Fibroblast of the aortic adventitia (primary cell): ENCODE results near the gene SERPINA3. TPM values are rescaled to one million over a fixed set of nuclear protein-coding genes. Genes with fewer than 3 reads are reported as not detected.

Experiments
- DNase-seq: peaks from one replicate; pipeline ENCODE4 v3.0.0-alpha.2; 2010; ENCODE audit warnings: low read depth
- H3K4me3 ChIP-seq: 2 replicates; pipeline ENCODE4 v1.5.1; 2011; ENCODE audit warnings: low read depth, mild to moderate bottlenecking, control low read depth, low read length, moderate library complexity
- total RNA-seq: library from RNA; depleted of rRNA; stranded (reverse); fragments of >200 nt; gene quantifications from 2 replicates; pipeline ENCODE4 v1.2.3, GENCODE V29; 2012; ENCODE audit warnings: low replicate concordance
- TF ChIP-seq, protein P1 (sequence below): IDR thresholded peaks from 2 replicates; pipeline ENCODE4 v1.5.1; 2011; ENCODE audit warnings: mild to moderate bottlenecking, low read length, control low read depth, inconsistent platforms; ENCODE audit not compliant: insufficient read depth

SERPINA3 gene
- total RNA-seq = 5.3 and 13.6 TPM in 2 replicates

GRCh38 chr14:94612174-94612573, at the start of gene SERPINA3:
TSS of gene SERPINA3 (plus strand) at chr14:94612391. CDS start at chr14:94614442, 2,051 bp downstream.
- peak; percentile 50 for DNase-seq
- TF ChIP-seq, protein P1, sequence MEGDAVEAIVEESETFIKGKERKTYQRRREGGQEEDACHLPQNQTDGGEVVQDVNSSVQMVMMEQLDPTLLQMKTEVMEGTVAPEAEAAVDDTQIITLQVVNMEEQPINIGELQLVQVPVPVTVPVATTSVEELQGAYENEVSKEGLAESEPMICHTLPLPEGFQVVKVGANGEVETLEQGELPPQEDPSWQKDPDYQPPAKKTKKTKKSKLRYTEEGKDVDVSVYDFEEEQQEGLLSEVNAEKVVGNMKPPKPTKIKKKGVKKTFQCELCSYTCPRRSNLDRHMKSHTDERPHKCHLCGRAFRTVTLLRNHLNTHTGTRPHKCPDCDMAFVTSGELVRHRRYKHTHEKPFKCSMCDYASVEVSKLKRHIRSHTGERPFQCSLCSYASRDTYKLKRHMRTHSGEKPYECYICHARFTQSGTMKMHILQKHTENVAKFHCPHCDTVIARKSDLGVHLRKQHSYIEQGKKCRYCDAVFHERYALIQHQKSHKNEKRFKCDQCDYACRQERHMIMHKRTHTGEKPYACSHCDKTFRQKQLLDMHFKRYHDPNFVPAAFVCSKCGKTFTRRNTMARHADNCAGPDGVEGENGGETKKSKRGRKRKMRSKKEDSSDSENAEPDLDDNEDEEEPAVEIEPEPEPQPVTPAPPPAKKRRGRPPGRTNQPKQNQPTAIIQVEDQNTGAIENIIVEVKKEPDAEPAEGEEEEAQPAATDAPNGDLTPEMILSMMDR = no peak
- no peak within 1 kb of the TSS for H3K4me3 ChIP-seq

DNA sequence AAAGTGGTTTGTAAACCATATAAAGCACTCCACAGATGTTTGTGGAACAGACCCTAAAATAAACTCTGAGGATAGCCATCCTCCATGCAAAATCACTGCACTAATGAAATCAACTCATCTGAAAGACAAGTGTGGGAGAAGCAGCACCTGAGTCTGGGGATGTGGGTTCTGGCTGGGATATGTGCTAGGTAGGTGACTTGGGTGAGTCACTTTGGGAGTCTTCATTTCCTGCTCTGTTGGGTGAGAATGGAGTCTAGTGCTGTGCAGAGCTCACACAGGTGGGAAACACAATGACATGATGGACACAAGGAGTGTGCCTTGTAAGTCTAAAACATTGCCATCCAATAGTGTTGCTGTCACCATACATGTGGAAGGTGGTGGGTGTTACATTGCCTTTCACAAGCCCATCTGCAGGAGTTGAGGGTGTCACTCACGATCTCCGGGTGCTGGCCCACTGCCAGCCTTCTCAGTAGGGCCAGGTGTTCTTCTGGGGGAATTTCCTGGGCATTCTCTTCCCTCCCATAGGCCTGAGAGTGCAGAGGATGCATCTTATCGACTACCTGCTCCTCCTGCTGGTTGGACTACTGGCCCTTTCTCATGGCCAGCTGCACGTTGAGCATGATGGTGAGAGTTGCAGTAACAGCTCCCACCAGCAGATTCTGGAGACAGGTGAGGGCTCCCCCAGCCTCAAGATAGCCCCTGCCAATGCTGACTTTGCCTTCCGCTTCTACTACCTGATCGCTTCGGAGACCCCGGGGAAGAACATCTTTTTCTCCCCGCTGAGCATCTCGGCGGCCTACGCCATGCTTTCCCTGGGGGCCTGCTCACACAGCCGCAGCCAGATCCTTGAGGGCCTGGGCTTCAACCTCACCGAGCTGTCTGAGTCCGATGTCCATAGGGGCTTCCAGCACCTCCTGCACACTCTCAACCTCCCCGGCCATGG, 49.0 kb upstream of the SERPINA3 start:
- TF ChIP-seq, protein P1 = no peak
- H3K4me3 ChIP-seq = no peak overlapping the region
- DNase-seq = no peak

GRCh38 chr14:94564381-94564780, 47.8 kb upstream of the SERPINA3 start:
- no peak for DNase-seq
- TF ChIP-seq, protein P1 = no peak
- H3K4me3 ChIP-seq = no peak overlapping the region

DNA sequence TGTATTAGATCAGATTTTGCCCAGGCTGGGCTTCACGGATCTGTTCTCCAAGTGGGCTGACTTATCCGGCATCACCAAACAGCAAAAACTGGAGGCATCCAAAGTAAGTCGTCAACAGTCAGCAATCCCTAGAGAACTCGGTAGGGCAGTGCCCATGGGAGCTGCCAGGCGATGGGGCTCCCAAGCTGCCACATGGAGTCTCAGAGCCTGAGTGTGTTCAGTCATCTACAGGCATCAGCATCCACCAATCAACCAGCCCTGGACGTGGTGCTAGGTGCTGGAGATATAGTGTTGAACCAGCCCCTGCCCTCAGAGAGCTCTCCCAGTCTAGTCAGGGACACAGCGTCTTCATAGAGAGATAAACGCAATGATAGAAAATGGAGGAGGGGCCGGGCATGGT, 44.0 kb upstream of the SERPINA3 start:
- H3K4me3 ChIP-seq = no peak overlapping the region
- DNase-seq = no peak
- TF ChIP-seq, protein P1 = no peak

DNA sequence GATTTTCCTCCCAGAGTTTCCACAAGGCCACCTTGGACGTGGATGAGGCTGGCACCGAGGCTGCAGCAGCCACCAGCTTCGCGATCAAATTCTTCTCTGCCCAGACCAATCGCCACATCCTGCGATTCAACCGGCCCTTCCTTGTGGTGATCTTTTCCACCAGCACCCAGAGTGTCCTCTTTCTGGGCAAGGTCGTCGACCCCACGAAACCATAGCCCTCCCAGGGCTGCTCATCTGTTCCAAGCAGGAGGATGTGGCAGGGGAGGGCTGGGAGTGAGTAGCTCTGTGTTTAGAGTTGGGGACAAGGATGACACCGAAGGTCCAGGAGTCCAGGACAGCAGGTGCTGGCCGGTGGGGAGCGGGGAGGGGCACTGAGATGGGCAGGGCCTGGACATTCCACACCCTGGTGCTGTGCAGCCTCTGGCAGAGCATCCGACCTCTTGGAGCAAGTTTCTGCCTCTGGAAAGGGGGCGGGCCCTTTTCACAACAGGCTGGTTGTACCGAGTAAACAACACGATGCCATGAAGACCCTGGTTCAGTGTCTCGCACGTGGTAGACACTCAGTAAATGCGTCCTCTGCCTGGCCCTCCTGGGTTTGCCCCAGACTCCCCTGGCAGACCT, 42.7 kb upstream of the SERPINA3 start:
- TF ChIP-seq, protein P1 = no peak
- no peak for DNase-seq
- no peak overlapping the region for H3K4me3 ChIP-seq

DNA sequence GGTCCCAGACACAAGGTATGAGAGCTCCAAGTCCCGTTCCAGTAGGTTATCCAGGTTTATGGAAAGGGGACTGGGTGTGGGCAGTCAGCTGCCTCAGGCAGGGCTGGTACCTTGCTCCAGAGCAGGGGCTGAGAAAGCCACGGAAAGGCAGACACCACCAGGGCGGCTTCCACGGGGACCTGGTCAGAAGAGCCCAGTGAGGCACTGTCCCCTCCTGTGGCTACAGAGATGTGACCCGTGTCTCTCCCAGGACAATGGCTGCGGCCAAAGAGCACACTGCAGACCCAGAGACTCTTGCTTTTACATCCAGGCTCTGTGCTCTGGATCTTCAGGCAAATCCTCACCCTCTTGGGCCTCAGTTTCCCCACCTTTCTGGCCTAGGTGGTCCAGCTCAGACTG, 42.2 kb upstream of the SERPINA3 start:
- no peak for DNase-seq
- TF ChIP-seq, protein P1 = no peak
- H3K4me3 ChIP-seq = no peak overlapping the region
